Tibial nerve (tissue), 4 donors: ENCODE measurements around the gene EXOC3.

Source experiments
- EP300 ChIP-seq, 2 donors: sonication (generic); formaldehyde crosslinking; IDR thresholded peaks; one replicate each; pipeline ENCODE4 v1.6.1; 2017; ENCODE audit warnings: antibody characterized with exemption in 2 of 2, mild to moderate bottlenecking in 1 of 2
- POLR2A ChIP-seq, 2 donors: fragments of 450-650 bp; IDR thresholded peaks; one replicate each; pipeline ENCODE4 v1.6.1; 2017; ENCODE audit warnings: antibody characterized with exemption in 2 of 2, mild to moderate bottlenecking in 2 of 2, moderate library complexity in 2 of 2
- TF ChIP-seq, protein P1 (sequence below), 5 experiments: fragments of 200-600 bp in 3 of 5; fragments of 450-650 bp in 2 of 5; sonication (generic) in 3 of 5; IDR thresholded peaks; one replicate each; pipeline ENCODE4 v1.5.1; 2016 to 2019; ENCODE audit warnings: antibody characterized with exemption in 5 of 5, mild to moderate bottlenecking in 3 of 5, moderate library complexity in 2 of 5

DNA sequence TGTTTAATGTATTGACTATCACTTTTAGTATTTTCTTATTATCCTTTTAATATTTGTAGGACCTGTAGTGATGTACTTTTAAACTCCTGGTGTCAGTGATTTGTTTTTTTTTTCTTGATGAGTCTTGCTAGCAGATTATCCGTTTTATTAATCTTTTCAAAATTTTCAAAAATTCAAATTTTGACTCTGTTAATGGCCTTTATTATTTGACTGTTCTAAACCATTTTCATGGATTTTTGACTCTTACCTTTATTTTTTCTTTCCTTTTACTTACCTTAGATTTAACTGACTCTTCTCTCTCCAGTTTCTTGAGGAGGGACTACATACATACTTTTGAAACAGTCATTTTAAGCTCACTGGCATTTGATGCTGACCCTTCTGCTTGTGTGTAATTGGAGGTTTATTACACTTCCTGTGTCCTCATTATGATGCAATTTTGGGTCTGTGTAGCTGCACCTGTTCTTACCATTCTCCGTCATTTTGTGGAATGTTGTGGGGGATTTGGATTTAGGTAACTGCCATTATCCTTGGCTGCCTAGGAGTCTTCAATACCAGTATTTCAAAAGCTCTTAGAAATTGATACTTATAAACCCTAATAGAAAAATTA lies 32.0 kb upstream of the EXOC3 start:
- TF ChIP-seq, protein P1, sequence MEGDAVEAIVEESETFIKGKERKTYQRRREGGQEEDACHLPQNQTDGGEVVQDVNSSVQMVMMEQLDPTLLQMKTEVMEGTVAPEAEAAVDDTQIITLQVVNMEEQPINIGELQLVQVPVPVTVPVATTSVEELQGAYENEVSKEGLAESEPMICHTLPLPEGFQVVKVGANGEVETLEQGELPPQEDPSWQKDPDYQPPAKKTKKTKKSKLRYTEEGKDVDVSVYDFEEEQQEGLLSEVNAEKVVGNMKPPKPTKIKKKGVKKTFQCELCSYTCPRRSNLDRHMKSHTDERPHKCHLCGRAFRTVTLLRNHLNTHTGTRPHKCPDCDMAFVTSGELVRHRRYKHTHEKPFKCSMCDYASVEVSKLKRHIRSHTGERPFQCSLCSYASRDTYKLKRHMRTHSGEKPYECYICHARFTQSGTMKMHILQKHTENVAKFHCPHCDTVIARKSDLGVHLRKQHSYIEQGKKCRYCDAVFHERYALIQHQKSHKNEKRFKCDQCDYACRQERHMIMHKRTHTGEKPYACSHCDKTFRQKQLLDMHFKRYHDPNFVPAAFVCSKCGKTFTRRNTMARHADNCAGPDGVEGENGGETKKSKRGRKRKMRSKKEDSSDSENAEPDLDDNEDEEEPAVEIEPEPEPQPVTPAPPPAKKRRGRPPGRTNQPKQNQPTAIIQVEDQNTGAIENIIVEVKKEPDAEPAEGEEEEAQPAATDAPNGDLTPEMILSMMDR (IDR thresholded peaks at IDR 0.05): no peak
- TF ChIP-seq POLR2A (IDR thresholded peaks at IDR 0.05): no peak
- TF ChIP-seq EP300 (IDR thresholded peaks at IDR 0.05): no peak
